PFSK-1 (cell line): ENCODE results near the gene POLR3H.

Experiments used
- POLR2AphosphoS5 ChIP-seq: IDR thresholded peaks from 2 replicates; pipeline ENCODE4 v1.6.1; 2012; ENCODE audit warnings: low read depth, mild to moderate bottlenecking, control low read depth, low read length, moderate library complexity
- TAF1 ChIP-seq: IDR thresholded peaks from 2 replicates; pipeline ENCODE4 v1.6.1; 2012; ENCODE audit warnings: low read length, control low read depth, borderline replicate concordance; ENCODE audit not compliant: insufficient read depth

GRCh38 chr22:41508770-41509170, 35.5 kb downstream of the POLR3H start:
- TF ChIP-seq POLR2AphosphoS5 = no peak
- TF ChIP-seq TAF1 = no peak
